Kidney (tissue), 14 donors: ENCODE data around the gene PLIN1. TPM values are rescaled to one million over a fixed set of nuclear protein-coding genes. Genes with fewer than 3 reads are reported as not detected.
A peak's percentile ranks its signal among the peaks of the same experiment; 100 is the strongest.
"Not testable (repeated sequence)": the region's sequence is repeated elsewhere in the genome, so short reads cannot be mapped to it uniquely, and the experiment has no call there.

Source experiments
- DNase-seq, 5 donors: peaks; one replicate each; pipeline ENCODE4 v3.0.0-alpha.2; 2013 to 2020
- FAIRE-seq: peaks from 2 replicates; lab custom pipeline; 2012; peaks lifted over from hg19 to GRCh38; lab: Jason Lieb, UNC
- H3K27ac ChIP-seq, 2 donors: one replicate each; pipeline ENCODE4 v1.7.0; 2013; ENCODE audit warnings: low read depth in 2 of 2, low read length in 2 of 2, inconsistent platforms in 1 of 2
- H3K27me3 ChIP-seq: one replicate; pipeline ENCODE4 v1.7.1; 2013; ENCODE audit warnings: low read length, inconsistent platforms; ENCODE audit not compliant: control insufficient read depth, insufficient read depth
- H3K36me3 ChIP-seq, 3 donors: one replicate each; pipeline versions ENCODE4 v1.7.0 to v1.7.1; 2013; ENCODE audit warnings: low read length in 3 of 3, control low read depth in 1 of 3, inconsistent platforms in 1 of 3; ENCODE audit not compliant: insufficient read depth in 3 of 3, control insufficient read depth in 2 of 3
- H3K4me1 ChIP-seq, 3 donors: one replicate each; pipeline versions ENCODE4 v1.7.0 to v1.7.1; 2013; ENCODE audit warnings: low read length in 3 of 3, inconsistent platforms in 1 of 3, low read depth in 1 of 3; ENCODE audit not compliant: control insufficient read depth in 2 of 3, insufficient read depth in 2 of 3
- H3K4me3 ChIP-seq, 3 donors: one replicate each; pipeline versions ENCODE4 v1.7.0 to v1.8.1; 2013; ENCODE audit warnings: low read length in 3 of 3, control low read depth in 1 of 3, inconsistent platforms in 1 of 3
- H3K9ac ChIP-seq, 3 donors: one replicate each; pipeline versions ENCODE4 v1.7.0 to v1.7.1; 2013; ENCODE audit warnings: low read length in 3 of 3, control low read depth in 1 of 3, inconsistent platforms in 1 of 3
- H3K9me3 ChIP-seq, 3 donors: one replicate each; pipeline versions ENCODE4 v1.7.0 to v1.7.1; 2013; ENCODE audit warnings: low read length in 3 of 3, control low read depth in 1 of 3, inconsistent platforms in 1 of 3; ENCODE audit not compliant: control insufficient read depth in 2 of 3, insufficient read depth in 1 of 3
- intact Hi-C: fragments of 100-400 bp; cut with DNase I; formaldehyde crosslinking; loops from one replicate; pipeline ENCODE4 v1.11.1; 2022
- polyA plus RNA-seq: library from polyadenylated mRNA; stranded (reverse); fragments of 350-450 nt; fragmentation: Illumina TruSeq; extraction: RNeasy Lipid Tissue Mini Kit (QIAGEN cat#74804); gene quantifications from one replicate; pipeline ENCODE4 v1.2.3, GENCODE V29; 2014; ENCODE audit warnings: low read depth, low replicate concordance; ENCODE audit not compliant: insufficient read depth
- total RNA-seq: library from RNA; stranded (reverse); fragmentation: NEBNext Ultra II Directional; extraction: Animal tissue kit (Norgen Biotek cat#: 25700); gene quantifications from one replicate; pipeline ENCODE4 v1.2.1, GENCODE V29; 2021
- TF ChIP-seq, protein P1 (sequence below): IDR thresholded peaks from 3 replicates; pipeline ENCODE4 v1.5.1; 2012; ENCODE audit warnings: mild to moderate bottlenecking, moderate library complexity, borderline replicate concordance; ENCODE audit not compliant: insufficient read depth; ENCODE audit errors: extremely low read depth
- donor health status: control.
- donor health status: control.
- donor health status: control.
- donor health status: control.
- donor health status: control.
- donor health status: DM: yes; HTN: yes; CAD: no.
- donor health status: Normal renal cell carcinoma (clear cell type).

PLIN1 gene
- total and polyA plus RNA-seq, 2 donors from 2014 or later = 0.86 to 2.1 TPM

DNA sequence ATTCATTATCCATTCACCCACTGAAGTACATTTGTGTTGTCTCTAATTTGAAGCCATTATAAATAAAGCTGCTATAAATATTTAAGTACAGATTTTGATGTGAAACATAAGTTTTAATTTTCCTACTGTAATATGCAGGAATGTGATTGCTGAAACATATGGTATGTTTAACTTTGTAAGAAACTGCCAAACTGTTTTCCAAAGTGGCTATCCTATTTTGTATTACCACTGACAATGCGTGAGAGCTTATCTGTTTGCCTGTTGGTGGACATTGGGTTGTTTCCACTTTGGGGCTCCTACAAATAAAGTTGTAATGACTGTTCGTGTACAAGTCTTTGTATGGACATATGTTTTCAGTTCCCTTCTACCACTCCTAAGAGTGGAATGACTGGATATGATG, 13.9 kb upstream of the PLIN1 start:
- Histone ChIP-seq H3K9ac (no peak overlapping the region), H3K4me1 (peaks cover 0 to 3% (median 0%) of the 10 kb centered on the region in 3 donors), H3K4me3 (no peak overlapping the region), H3K9me3 (no peaks in the 10 kb centered on the region), H3K27ac (no peak overlapping the region), H3K36me3 (no peaks in the 10 kb centered on the region), H3K27me3 (no peaks in the 10 kb centered on the region)
- peak in 2 of 5 donors; percentile 16 to 54 for DNase-seq
- intact Hi-C loops = no loop called here
- FAIRE-seq = no peak
- TF ChIP-seq, protein P1, sequence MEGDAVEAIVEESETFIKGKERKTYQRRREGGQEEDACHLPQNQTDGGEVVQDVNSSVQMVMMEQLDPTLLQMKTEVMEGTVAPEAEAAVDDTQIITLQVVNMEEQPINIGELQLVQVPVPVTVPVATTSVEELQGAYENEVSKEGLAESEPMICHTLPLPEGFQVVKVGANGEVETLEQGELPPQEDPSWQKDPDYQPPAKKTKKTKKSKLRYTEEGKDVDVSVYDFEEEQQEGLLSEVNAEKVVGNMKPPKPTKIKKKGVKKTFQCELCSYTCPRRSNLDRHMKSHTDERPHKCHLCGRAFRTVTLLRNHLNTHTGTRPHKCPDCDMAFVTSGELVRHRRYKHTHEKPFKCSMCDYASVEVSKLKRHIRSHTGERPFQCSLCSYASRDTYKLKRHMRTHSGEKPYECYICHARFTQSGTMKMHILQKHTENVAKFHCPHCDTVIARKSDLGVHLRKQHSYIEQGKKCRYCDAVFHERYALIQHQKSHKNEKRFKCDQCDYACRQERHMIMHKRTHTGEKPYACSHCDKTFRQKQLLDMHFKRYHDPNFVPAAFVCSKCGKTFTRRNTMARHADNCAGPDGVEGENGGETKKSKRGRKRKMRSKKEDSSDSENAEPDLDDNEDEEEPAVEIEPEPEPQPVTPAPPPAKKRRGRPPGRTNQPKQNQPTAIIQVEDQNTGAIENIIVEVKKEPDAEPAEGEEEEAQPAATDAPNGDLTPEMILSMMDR = no peak

DNA sequence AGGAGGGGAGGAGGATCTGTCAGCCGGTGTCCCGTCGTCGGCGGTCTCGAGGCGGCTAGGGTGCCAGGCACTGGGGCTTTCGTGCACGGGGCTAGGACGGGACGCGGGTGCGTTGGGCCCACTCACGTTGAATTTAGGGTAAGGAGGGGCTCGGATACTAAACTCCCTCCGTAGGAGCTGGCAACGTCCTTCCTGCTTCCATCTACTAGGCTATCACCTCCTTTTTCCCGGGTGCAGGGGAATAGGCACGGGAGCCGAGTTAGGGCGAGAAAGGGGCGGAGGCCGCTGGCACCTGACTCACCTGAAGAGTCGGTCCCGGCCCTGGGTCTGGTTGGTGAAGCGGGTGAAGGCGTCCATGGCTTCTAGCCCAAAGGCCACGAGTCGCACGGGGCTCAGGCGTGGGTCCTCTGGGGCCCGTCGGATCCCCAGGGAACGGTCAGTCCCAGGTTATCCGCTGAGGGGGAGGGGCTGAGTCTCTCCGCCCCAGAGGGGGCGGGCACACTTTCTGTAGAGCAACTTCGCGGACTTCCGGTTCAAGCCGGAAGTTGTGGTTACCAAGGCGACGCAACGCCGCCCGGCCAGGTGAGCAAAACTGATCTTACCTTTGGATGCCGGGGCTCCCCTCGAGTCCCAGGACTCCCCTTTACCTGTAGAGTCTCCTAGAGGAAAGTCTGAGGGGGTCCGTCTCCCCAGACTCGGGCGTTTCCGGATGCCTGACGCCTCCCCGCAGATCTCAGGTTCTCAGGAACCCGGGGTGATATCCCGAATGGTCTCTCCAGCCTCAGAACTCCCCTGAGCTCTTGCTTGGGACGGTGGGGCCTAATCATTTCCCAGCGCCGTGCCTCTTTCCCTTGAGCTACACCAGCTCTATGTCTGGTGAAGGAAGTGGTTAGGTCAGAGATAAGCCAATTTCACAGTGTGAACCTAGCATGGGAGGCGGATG, 11.4 kb upstream of the PLIN1 start, which contains the start of the genes PEX11A and WDR93:
Gene PEX11A (minus strand): TSS at position 479 of the 943 bp plus-strand sequence. CDS start 122 bp downstream, at position 357.
Gene WDR93 (plus strand): TSS at position 536 of the 943 bp plus-strand sequence. CDS start 10,936 bp downstream, outside the sequence.
- Histone ChIP-seq H3K4me1 (peaks cover 0 to 3% (median 0%) of the 10 kb centered on the region in 3 donors), H3K9ac (peak within 1 kb of the TSS; percentile 79 to 91 (median 80)), H3K27ac (peak within 1 kb of the TSS; percentile 65 to 74), H3K36me3 (peaks cover 0 to 3% (median 0%) of the 10 kb centered on the region in 3 donors), H3K9me3 (no peaks in the 10 kb centered on the region), H3K4me3 (peak within 1 kb of the TSS; percentile 82 to 92 (median 92)), H3K27me3 (no peaks in the 10 kb centered on the region)
- intact Hi-C loops = no loop called here
- TF ChIP-seq, protein P1 = no peak
- DNase-seq (peak; percentile 88 to 94 (median 94)), FAIRE-seq (no peak)

DNA sequence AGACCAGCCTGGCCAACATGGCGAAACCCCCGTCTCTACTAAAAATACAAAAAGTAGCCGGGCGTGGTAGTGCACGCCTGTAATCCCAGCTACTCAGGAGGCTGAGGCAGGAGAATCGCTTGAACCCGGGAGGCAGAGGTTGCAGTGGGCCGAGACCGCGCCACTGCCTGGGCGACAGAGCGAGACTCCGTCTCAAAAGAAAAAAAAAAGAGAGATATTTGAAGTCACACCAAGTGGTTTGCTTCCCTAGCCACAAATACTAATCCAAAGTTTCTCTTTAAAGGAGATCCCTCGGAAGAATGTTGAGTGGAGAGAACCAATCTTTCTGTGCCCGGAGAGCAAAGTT, 10.7 kb upstream of the PLIN1 start:
- H3K9me3 ChIP-seq, H3K4me1 ChIP-seq, FAIRE-seq, H3K36me3 ChIP-seq, DNase-seq, intact Hi-C loops, H3K27me3 ChIP-seq: not testable (repeated sequence)
- H3K9ac ChIP-seq = peak overlapping the region; percentile 79 to 91 (median 80)
- peak overlapping the region; percentile 82 to 92 (median 92) for H3K4me3 ChIP-seq
- H3K27ac ChIP-seq = peak overlapping the region; percentile 65 to 74

DNA sequence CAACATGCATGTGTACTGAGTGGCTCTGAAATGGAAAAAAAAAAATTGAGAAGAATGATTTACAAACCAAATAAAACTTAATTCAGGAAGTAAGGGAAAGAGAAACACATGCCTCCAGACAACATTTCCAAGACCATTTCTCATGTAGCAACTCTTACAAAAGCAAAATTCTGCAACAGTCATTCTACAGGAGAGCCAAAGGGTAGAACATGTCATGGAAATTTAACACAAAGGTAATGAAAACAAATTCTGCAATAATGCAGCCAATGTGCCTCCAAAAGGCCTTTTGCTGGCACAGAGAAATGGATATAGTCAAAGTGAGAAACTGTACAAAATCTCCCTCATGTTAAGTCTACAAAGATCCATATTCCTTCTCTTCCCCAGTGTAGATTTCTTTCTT, 7.4 kb upstream of the PLIN1 start:
- Histone ChIP-seq H3K27ac (no peak overlapping the region), H3K27me3 (no peaks in the 10 kb centered on the region), H3K4me1 (peaks cover 0 to 3% (median 0%) of the 10 kb centered on the region in 3 donors), H3K36me3 (peaks cover 0 to 5% (median 3%) of the 10 kb centered on the region in 3 donors), H3K9ac (no peak overlapping the region), H3K4me3 (no peak overlapping the region), H3K9me3 (no peaks in the 10 kb centered on the region)
- peak in 1 of 5 donors; percentile 43 for DNase-seq
- no peak for FAIRE-seq
- TF ChIP-seq, protein P1 = no peak
- intact Hi-C loops = no loop called here
